NCI-H128 (cell line): ENCODE measurements around the gene PMIS2.
"Not testable (repeated sequence)": the region's sequence is repeated elsewhere in the genome, so short reads cannot be mapped to it uniquely, and the experiment has no call there.

Experiments
- DNase-seq: peaks from one replicate; lab custom pipeline; 2025; ENCODE audit not compliant: unreplicated experiment; lab: John Stamatoyannopoulos, UW

The PMIS2 gene

DNA sequence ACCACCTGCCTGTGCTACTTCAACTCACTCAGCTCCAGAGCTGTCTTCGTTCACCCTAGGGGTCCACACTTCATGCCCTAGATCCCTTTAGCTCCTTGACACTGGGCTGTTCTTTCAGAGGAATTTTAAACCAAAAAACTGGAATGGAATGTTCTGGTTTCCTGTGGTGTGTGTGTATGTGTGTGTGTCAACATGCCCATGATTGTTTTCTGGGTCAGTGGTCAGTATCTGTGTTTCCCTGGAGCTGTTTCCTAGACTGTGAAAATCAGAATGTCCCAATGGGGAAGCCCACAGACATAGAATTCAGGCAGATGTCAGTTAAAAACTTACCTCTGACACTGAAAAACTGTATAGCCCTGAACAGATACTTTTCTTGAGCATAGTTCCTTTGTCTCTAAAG, 1.3 kb downstream of the PMIS2 start:
- no peak for DNase-seq

DNA sequence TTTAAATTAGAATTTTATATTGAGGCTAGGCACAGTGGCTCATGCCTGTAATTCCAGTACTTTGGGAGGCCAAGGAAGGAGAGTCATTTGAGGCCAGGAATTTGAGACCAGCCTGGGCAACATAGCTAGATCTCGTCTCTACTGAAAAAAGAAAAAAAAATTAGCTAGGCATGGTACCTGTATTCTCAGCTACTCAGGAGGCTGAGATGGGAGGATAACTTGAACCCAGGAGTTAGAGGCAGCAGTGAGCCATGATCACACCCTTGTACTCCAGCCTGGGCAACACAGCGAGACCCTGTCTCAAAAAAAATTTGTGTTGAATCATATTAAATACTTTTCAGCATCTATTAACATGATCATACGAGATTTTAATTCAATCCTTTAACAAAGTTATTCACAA, 4.9 kb downstream of the PMIS2 start:
- no peak for DNase-seq

DNA sequence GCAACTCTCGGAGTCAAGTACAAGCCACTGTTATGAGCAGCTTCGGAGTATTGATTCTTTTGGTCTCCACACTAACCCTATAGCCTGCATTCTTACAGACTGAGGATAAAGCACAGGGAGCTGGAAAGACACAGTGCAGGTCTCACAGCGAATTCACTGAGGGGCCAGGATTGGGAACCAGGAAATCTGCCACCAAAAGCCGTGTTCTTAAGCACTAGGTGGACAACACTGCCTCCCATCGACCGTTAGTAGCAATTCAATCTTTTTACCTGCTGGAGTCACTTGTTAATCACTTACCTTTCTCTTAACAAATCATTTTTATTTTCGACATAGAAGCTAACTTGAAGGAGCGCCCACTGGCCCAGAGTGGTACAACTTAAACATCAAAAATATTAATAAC, 6.3 kb downstream of the PMIS2 start:
- no peak for DNase-seq

DNA sequence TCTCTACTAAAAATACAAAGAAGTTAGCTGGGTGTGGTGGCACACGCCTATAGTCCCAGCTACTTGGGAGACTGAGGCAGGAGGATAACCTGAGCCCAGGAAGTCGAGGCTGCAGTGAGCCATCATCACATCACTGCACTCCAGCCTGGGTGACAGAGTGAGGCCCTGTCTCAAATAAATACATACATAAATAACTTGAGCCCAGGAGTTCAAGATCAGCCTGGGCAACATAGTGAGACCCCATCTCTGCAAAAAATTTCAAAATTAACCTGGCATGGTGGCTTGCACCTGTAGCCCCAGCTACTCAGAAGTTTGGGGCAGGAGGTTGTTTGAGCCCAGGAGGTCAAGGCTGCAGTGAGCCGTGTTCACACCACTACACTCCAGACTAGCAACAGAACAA, 9.1 kb downstream of the PMIS2 start:
- DNase-seq: not testable (repeated sequence)

DNA sequence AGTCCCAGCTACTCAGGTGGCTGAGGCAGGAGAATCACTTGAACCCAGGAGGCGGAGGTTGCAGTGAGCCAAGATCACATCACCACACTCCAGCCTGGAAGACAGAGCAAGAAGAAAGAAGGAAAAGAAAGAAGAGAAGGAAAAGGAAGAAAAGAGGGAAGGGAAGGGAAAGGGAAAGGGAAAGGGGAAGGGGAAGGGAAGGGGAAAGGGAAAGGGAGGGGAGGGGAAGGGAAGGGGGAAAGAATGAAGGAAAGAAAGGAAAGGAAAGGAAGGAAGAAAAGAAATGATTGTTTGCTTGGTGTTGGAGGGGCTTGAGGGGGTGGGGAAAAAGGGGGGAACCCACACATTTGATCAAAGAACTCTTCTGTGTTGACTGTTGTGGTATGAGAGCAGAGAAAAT, 10.0 kb downstream of the PMIS2 start:
- DNase-seq: no peak

DNA sequence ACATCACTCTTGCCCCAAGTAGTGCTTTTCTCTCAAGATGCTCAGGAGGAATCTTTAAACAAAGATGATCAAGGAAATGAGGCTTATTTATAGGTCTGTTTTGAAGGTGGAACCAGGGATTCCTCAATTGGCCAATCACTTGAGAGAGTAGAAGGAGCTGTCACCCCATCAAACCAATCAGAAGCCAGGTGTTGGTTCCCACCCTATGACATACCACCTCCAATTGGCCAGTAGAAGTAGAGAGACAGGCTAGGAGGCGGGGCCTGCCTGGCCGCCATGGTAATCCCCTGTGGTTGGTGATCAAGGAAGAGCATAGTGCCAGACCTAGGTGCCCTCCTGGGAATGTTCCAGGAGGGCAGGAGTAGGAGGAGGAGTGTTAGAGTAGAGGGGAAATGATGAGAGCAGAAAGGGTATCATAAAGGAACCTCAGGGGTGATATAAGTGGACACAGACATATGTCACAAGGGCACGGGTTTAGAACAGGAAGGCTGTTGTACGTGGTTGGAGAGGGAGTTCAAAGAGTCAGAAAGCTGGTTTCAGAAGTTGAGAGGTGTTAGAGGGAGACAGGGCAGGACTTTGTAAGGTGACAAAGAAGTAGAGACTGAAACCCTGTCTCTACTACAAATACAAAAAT, 10.5 kb downstream of the PMIS2 start:
- no peak for DNase-seq

DNA sequence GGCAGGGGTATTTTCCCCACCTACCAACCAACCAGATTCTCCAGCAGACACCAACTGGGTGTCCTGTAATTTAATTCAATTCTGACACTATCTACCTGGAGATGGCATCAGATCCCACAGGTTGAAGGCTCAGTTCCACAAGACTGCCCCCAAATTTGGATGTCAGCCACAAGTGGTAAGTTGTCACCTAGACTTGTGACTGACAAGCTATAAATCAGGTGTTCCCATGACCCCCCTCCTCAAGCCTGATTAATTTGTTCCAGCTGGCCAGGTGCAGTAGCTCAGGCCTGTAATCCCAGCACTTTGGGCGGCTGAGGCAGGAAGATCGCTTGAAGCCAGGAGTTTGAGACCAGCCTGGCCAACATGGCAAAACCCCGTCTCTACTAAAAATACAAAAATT, 16.0 kb downstream of the PMIS2 start:
- no peak for DNase-seq

DNA sequence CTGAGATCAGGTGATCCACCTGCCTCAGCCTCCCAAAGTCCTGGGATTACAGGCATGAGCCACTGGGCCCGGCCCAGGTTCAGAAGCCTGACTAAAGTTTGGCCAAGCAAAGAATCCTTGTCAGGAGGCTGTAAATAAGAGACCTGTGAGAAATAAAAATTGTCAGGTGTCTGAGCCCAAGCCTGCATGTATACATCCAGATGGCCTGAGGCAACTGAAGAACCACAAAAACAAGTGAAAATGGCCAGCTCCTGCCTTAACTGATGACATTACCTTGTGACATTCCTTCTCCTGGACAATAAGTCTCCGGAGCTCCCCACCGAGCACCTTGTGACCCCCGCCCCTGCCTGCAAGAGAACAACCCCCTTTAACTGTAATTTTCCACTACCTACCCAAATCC, 18.5 kb downstream of the PMIS2 start:
- DNase-seq: not testable (repeated sequence)

DNA sequence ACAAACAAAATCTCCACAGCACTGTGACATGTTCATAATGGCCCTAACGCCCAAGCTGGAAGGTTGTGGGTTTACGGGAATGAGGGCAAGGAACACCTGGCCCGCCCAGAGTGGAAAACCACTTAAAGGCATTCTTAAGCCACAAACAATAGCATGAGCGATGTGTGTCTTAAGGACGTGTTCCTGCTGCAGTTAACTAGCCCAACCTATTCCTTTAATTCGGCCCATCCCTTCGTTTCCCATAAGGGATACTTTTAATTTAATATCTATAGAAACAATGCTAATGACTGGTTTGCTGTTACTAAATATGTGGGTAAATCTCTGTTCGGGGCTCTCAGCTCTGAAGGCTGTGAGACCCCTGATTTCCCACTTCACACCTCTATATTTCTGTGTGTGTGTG, 21.2 kb downstream of the PMIS2 start:
- DNase-seq: not testable (repeated sequence)

DNA sequence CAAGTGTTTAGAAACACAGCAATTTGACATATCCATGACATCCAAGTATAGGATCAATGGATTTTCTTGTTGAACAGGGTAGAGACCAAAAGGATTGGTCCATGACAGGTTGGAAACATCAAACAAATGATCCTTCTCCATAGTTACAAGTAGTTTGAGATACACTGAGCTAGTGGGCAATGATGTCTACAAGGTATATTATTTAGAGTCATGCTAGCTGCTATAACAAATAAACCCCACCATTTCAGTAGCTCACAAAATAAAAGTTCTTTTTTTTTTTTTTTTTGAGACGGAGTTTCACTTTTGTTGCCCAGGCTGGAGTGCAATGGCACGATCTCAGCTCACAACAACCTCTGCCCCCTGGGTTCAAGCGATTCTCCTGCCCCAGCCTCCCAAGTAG, 21.7 kb downstream of the PMIS2 start:
- no peak for DNase-seq

DNA sequence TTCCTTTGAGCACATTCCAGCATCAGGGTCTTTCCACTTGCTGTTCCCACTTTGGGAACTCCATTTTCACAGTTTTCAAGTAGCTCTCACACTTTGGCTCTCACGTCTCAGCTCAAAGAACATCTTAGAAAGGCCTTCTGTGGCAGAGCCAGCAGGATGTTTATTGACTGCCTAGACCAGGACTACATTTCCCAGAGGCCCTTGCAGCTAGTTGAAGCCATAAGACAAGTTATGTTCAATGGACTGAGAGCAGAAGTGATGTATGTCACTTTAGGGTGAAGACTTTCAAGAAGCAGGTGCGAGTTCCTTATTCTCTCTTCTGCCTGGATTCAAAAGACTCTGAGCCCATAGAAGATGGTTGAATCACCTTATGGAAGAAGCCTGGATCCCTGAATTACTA, 22.3 kb downstream of the PMIS2 start:
- DNase-seq: no peak

DNA sequence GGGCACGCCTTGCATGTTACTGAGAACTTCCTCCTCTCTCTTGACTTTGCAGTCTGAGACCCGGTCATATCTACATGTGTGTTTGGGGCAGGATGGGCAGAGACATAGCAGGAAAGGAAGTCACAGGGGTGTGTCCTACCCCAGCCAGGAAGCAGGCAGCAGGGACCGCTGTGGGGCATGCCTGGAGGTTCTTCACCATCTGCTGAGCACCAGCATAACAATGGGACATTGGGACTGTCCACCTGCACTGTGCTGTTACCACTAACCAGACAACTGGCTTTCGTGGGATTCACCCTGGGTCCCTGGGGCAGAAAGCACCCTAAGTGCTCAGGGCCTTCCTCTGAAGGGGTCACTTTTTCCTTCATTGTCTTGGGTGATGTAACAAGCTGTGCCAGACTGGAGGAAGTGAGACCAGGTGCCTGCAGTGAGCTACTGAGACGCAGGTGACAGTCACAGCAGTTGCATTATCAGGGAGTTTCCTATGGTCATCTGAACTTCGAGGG, 23.9 kb downstream of the PMIS2 start:
- DNase-seq: no peak

DNA sequence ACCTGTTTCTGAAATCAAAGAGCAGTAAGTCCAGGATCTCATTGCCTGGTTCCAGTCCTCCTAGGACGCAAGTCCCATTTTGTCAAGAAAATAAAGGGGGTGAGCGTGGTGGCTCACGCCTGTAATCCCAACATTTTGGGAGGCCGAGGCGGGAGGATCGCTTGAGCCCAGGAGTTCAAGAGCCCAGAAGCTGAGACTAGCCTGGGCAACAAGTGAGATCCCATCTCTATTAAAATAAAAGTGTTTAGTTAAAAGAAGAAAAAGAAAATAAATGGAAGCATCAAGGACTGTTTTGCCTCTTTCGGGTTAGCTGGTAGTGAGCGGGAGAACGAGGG, 26.2 kb downstream of the PMIS2 start:
- DNase-seq: no peak

DNA sequence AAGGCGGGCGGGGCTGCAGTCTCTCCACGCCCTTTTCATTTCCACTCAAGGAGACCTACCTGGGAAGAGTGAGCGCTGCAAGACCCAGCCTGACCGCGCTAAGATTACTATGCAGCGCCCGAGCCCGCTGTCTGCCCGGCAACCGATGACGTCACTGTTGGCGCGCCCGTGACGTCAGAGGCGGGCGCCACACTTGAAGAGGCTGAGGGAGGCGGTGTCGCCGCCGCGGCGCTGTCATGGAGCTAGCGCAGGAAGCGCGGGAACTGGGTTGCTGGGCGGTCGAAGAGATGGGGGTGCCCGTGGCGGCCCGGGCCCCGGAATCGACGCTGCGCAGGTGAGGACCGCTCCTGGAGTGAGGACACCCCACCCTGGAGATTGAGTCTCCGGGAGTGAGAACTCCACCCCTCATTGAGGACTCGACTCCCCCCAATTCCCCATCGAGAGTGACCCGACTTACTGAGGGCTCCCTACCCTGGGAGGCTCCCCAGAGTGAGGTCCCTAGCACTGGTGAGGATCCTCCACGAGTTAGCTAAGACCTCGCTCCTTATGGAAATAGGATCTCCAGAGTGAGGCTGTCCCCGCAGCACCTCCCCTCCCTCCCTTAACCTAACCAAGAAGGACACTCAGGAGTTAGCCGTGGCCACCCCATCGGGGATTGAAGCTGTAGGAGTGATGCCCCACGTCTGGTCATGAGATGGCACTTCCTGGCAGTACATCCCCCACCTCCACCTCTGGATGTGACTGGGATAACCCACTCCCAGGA, 26.8 kb downstream of the PMIS2 start, which contains the start of gene HAUS5:
Gene HAUS5 (plus strand): TSS at position 177 of the 763 bp plus-strand sequence. CDS start 60 bp downstream, at position 237.
- peak; percentile 79 for DNase-seq

DNA sequence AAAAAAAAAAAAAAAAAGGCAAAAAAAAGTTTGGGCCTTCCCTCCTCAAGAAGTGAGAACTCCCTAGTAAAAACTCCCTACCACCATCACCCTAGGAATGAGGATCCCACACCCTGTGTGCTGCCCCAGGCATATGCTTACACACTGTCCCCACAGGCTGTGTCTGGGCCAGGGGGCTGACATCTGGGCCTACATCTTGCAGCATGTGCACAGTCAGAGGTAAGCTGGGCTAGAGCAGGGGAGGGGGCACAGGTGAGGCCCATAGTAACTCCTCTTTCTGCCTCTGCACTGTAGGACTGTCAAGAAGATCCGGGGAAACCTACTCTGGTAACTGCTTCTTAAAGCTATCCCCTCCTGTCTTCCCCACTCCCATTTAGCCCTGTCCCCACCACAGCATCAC, 27.6 kb downstream of the PMIS2 start:
- DNase-seq: no peak

DNA sequence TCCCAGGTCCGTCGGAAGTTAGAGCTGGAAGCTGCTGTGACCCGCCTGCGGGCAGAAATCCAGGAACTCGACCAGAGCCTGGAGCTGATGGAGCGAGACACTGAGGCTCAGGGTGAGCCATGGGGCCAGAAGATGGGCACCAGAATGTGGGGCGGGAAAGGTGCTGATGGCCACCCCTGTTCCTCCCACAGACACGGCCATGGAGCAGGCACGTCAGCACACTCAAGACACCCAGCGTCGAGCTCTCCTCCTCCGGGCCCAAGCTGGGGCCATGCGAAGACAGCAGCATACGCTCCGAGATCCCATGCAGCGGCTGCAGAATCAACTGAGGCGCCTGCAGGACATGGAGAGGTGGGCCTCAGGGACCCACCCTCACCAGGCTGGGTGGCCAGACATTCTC, 29.1 kb downstream of the PMIS2 start:
- DNase-seq: no peak

DNA sequence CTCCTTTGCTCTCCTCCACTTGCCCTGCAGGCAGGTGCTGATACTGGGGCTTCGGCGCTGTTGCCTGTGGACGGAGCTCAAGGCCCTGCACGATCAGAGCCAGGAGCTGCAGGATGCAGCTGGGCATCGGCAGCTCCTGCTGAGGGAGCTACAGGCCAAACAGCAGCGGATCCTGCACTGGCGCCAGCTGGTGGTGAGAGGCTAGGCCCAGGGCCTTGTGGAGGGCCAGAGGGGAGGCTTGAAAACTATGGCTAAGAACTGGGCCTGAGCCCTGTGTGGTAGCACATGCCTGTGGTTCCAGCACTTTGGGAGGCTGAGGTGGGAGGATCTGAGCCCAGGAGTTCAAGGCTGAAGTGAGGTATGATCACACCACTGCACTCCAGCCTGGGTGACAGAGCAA, 32.9 kb downstream of the PMIS2 start:
- DNase-seq: no peak

DNA sequence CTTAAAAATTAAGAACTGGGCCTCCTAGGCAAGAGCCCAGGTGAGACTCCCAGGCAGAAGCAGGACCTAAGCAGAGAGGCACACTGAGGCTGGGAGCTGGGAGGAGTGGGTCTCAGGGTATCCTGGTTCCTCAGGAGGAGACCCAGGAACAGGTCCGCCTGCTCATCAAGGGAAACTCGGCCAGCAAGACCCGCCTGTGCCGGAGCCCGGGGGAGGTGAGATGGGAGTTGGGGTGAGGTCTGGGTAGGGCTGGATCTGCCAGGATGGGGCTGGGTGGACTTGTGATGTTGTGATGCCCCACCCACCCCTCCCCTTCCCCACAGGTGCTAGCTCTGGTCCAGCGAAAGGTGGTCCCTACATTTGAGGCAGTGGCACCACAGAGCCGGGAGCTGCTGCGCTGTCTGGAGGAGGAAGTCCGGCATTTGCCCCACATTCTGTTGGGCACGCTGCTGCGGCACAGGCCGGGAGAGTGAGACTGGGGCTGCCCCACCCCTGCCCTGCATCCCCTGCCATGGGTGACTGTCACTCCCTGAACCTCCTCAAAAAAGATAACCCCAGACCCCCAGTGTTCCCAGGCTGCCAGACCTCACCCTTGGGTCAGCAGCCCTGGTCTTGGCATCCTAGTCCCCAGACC, 33.4 kb downstream of the PMIS2 start:
- DNase-seq: no peak

DNA sequence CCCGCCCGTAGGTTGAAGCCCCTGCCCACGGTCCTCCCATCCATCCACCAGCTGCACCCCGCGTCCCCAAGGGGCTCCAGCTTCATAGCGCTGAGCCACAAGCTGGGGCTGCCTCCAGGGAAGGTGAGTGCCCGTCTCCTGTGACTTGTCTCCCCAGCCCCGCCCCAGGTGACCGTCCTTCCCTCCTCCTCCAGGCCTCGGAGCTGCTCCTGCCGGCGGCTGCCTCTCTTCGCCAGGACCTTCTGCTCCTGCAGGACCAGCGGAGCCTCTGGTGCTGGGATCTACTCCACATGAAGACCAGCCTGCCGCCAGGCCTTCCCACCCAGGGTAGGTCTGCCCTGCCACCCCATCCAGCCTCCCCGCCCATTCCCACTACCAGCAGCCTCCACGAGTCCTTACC, 34.0 kb downstream of the PMIS2 start:
- DNase-seq: no peak

DNA sequence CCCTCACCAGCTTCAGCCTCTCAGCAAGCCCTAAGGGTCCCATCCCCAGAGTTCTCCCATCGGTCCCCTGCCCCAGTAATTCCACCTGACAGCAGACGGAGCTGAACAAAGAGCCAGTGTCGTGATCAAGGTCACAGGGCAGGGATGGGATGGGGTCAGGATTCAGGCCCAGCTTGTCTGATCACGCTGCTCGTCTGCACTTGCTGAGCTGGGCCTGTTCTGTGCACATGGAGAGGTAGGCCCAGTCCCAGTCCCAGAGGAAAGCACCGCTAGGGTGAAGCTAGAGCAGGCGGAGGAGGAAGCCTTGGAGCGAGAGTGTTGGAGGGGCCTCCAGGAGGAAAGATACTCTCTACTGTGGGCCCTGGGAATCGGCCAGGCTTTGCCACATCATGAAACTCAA, 35.7 kb downstream of the PMIS2 start:
- no peak for DNase-seq

DNA sequence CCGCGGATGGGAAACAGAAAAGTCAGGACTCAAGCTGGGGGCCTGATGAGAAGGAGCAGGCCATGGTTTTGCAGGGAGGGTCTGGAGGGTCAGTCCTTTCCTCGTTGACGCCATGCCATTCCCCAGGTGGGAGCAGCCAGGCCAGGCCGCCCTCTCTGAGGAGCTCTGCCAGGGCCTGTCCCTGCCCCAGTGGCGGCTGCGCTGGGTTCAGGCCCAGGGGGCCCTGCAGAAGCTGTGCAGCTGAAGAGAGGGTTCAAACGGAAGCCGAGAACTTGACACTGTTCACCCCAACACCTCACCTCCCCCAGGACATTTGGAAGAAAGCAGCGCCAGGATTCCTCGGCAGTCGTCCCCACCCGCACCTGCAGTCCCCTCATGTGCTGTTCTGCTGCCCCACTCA, 36.8 kb downstream of the PMIS2 start:
- no peak for DNase-seq

DNA sequence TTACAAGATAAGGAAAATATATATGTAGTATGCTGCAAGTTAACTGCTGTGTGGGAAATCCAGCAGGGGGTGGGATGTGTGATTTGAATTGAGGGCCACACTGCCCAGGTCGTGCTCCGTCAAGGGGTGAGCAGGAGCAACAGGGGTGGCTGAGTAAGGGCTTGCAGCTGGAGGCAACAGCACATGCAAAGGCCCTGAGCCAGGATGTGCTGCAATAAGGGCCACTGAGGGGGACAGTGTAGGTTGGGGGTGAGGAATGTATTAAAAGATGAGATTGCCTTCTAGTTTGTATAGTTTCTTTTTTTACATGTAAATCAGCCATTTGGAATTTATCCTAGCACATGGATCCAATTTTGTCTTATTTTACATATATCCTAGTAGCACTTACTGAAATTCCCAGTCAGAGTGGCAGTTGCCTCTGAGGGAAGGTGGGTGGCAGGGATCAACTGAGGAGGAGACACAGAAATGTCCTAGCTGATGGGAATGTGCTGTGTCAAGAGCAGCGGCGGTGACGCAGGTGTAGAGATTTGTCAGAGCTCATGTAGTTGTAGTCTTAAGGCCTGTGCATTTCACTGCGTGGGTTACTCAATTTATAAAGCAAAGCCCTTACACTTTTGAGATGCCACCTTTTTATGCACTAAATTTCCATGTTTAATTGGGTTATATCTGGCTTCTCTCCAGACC, 37.5 kb downstream of the PMIS2 start:
- DNase-seq: no peak
